K562 (cell line): Measurements from ENCODE around the gene EHD2. TPM values are rescaled to one million over a fixed set of nuclear protein-coding genes. Genes with fewer than 3 reads are reported as not detected.

ENCODE experiments used
- ATAC-seq: fragments of 200-7000 bp; cut with Tn5 transposase; 3 replicates; pipeline ENCODE4 v1.9.1; 2020; ENCODE audit warnings: moderate library complexity
- BruUV-seq: library from RNA; stranded (reverse); fragments of 400-500 nt; replicated peaks from 2 replicates; lab custom pipeline; 2021; lab: Mats Ljungman, UMichigan
- CTCF ChIA-PET: fragments of 300-600 bp; formaldehyde crosslinking; extraction: SDS; loops from one replicate; lab custom pipeline; 2021; ENCODE audit warnings: low intra/inter-chr PET ratio; lab: Yijun Ruan, JAX
- POLR2A ChIA-PET: fragments of 300-600, 350-650 bp; sonication (Branson Sonifier 250); formaldehyde crosslinking; extraction: SDS; loops from one replicate; lab custom pipeline; 2021; ENCODE audit warnings: antibody characterized with exemption, inconsistent platforms; lab: Yijun Ruan, JAX
- DNase-seq, 4 experiments: peaks; one replicate each; pipeline versions ENCODE4 v3.0.0 to v3.0.0-alpha.2; 2011 to 2018; ENCODE audit warnings: low spot score in 3 of 4, mixed read lengths in 3 of 4; ENCODE audit errors: extremely low read depth in 1 of 4
- FAIRE-seq: peaks from 2 replicates; lab custom pipeline; 2011; peaks lifted over from hg19 to GRCh38; lab: Jason Lieb, UNC
- H2AFZ ChIP-seq: 2 replicates; pipeline ENCODE4 v1.6.0; 2011; ENCODE audit warnings: low read depth, low read length, control low read depth, inconsistent platforms
- H3K27ac ChIP-seq: fragments of 200-600 bp; 3 replicates; pipeline ENCODE4 v1.8.0; 2011; ENCODE audit warnings: low read depth, mild to moderate bottlenecking, control low read depth, inconsistent platforms, low read length, moderate library complexity, mixed read lengths; ENCODE audit errors: extremely low read depth
- H3K27me3 ChIP-seq, 2 experiments: fragments of 300-600 bp in 1 of 2; 2 replicates in 1 of 2; 3 replicates in 1 of 2; pipeline versions ENCODE4 v1.6.0 to v1.8.0; 2011; ENCODE audit warnings: inconsistent platforms in 2 of 2, low read length in 2 of 2, mild to moderate bottlenecking in 1 of 2, mixed read lengths in 1 of 2, moderate library complexity in 1 of 2; ENCODE audit not compliant: control insufficient read depth in 2 of 2, insufficient read depth in 2 of 2
- H3K36me3 ChIP-seq: fragments of 300-600 bp; 3 replicates; pipeline ENCODE4 v1.8.0; 2011; ENCODE audit warnings: mild to moderate bottlenecking, low read length, inconsistent platforms; ENCODE audit not compliant: control insufficient read depth, insufficient read depth
- H3K4me1 ChIP-seq, 2 experiments: fragments of 200-600 bp in 1 of 2; replicated peaks in 1 of 2; 2 replicates in 1 of 2; 3 replicates in 1 of 2; pipeline versions ENCODE4 v1.5.1 to v1.8.0; 2011; ENCODE audit warnings: inconsistent platforms in 2 of 2, low read length in 2 of 2, mild to moderate bottlenecking in 1 of 2, mixed read lengths in 1 of 2, moderate library complexity in 1 of 2; ENCODE audit not compliant: control insufficient read depth in 2 of 2, insufficient read depth in 2 of 2
- H3K4me2 ChIP-seq: 2 replicates; pipeline ENCODE4 v1.6.1; 2011; ENCODE audit warnings: low read length, control low read depth, inconsistent platforms, mixed read lengths; ENCODE audit not compliant: insufficient read depth
- H3K4me3 ChIP-seq: fragments of 200-600 bp; sonication (generic), shearing (Covaris generic); 2 replicates; pipeline ENCODE4 v1.5.1; 2016; ENCODE audit warnings: control low read depth, inconsistent platforms
- H3K79me2 ChIP-seq: fragments of 200-600 bp; 3 replicates; pipeline ENCODE4 v1.8.0; 2011; ENCODE audit warnings: low read length, inconsistent platforms; ENCODE audit not compliant: control insufficient read depth, insufficient read depth
- H3K9ac ChIP-seq, 2 experiments: 2 replicates each; pipeline versions ENCODE4 v1.6.0 to v1.6.1; 2011; ENCODE audit warnings: low read depth in 2 of 2, low read length in 2 of 2, control low read depth in 1 of 2, inconsistent platforms in 1 of 2, mild to moderate bottlenecking in 1 of 2, mixed read lengths in 1 of 2; ENCODE audit not compliant: insufficient read depth in 1 of 2
- H3K9me1 ChIP-seq: one replicate; pipeline ENCODE4 v1.6.0; 2011; ENCODE audit warnings: inconsistent platforms, mild to moderate bottlenecking, low read length, moderate library complexity; ENCODE audit not compliant: control insufficient read depth, insufficient read depth
- H3K9me3 ChIP-seq: replicated peaks from 2 replicates; pipeline ENCODE4 v1.5.1; 2011; ENCODE audit warnings: low read depth, low read length, inconsistent platforms; ENCODE audit not compliant: control insufficient read depth, insufficient read depth
- H4K20me1 ChIP-seq: replicated peaks from 2 replicates; pipeline ENCODE4 v1.6.1; 2011; ENCODE audit warnings: low read length, inconsistent platforms, mixed read lengths; ENCODE audit not compliant: control insufficient read depth, insufficient read depth
- CBX5 ChIP-seq: IDR thresholded peaks from 2 replicates; pipeline ENCODE4 v1.6.1; 2014; ENCODE audit warnings: low read depth, borderline replicate concordance
- ELF1 ChIP-seq: fragments of 200-800 bp; sonication (Bioruptor generic); IDR thresholded peaks from 2 replicates; pipeline ENCODE4 v1.6.1; 2016; ENCODE audit warnings: missing genetic modification characterization, missing compliant biosample characterization
- NR2C2 ChIP-seq, 2 experiments: fragments of 200-800 bp in 1 of 2; sonication (Bioruptor generic) in 1 of 2; sonication (generic) in 1 of 2; formaldehyde crosslinking in 1 of 2; IDR thresholded peaks; 2 replicates each; pipeline versions ENCODE4 v1.6.1 to v1.8.0; 2016 to 2022; ENCODE audit warnings: mild to moderate bottlenecking in 1 of 2, missing compliant biosample characterization in 1 of 2, missing genetic modification characterization in 1 of 2, missing genetic modification reagents in 1 of 2
- SIN3A ChIP-seq, 2 experiments: fragments of 150-350 bp in 1 of 2; IDR thresholded peaks; 2 replicates each; pipeline ENCODE4 v1.6.1; 2011 to 2016; ENCODE audit warnings: borderline replicate concordance in 2 of 2, low read depth in 2 of 2, low read length in 2 of 2, mild to moderate bottlenecking in 2 of 2, moderate library complexity in 2 of 2; ENCODE audit not compliant: control insufficient read depth in 1 of 2
- ZBTB40 ChIP-seq, 2 experiments: fragments of 450-650 bp in 1 of 2; sonication (generic) in 1 of 2; formaldehyde crosslinking in 1 of 2; IDR thresholded peaks; 2 replicates each; pipeline versions ENCODE4 v1.7.1 to v1.9.0; 2016 to 2022; ENCODE audit warnings: inconsistent platforms in 1 of 2, mild to moderate bottlenecking in 1 of 2, missing genetic modification reagents in 1 of 2
- ZKSCAN1 ChIP-seq: fragments of 150-350 bp; IDR thresholded peaks from 2 replicates; pipeline ENCODE4 v1.6.1; 2016; ENCODE audit warnings: low read depth, low read length
- WGBS: fragments of 100-300 bp; shearing (Covaris generic); methylation state at CpG from one replicate; pipeline ENCODE4 v1.1.6; 2016; ENCODE audit warnings: low coverage, mixed read lengths; ENCODE audit not compliant: insufficient coverage; ENCODE audit errors: missing lambda C conversion rate; 5-methylcytosine and 5-hydroxymethylcytosine counted together
- in situ Hi-C: fragments of 300-500 bp; cut with MboI; formaldehyde crosslinking; loops from 4 replicates; pipeline ENCODE4 v1.15.0; 2018; ENCODE audit warnings: inconsistent platforms, mixed read lengths
- intact Hi-C: fragments of 100-400 bp; cut with micrococcal nuclease; formaldehyde crosslinking; loops from 2 replicates; pipeline ENCODE4 v1.14.2; 2022
- polyA plus RNA-seq, 8 experiments: library from polyadenylated mRNA; depleted of rRNA in 4 of 8; stranded (reverse) in 5 of 8; unstranded in 3 of 8; fragments of >200 nt; fragmentation: Nextera tagmentation in 2 of 8; fragmentation: Illumina TruSeq in 1 of 8; extraction: Ambion mirVana in 2 of 8; extraction: Trizol in 1 of 8; gene quantifications; 2 replicates each; pipeline versions ENCODE4 v1.2.1 to v1.2.3, GENCODE V29; 2011 to 2014; ENCODE audit warnings: inconsistent platforms in 1 of 8, missing spikeins in 1 of 8
- total RNA-seq, 7 experiments: library from RNA; depleted of rRNA in 6 of 7; stranded (reverse); fragments of >200 nt in 6 of 7; fragmentation: Illumina TruSeq in 2 of 7; extraction: Trizol in 2 of 7; gene quantifications; 2 replicates each; pipeline versions ENCODE4 v1.2.1 to v1.2.3, GENCODE V29; 2011 to 2021; ENCODE audit warnings: low replicate concordance in 1 of 7
- TF ChIP-seq, protein P1 (sequence below): fragments of 250-450 bp; sonication (Bioruptor Pico); IDR thresholded peaks from 2 replicates; pipeline ENCODE4 v1.8.0; 2021; ENCODE audit warnings: mild to moderate bottlenecking, moderate library complexity

EHD2 gene
- total and polyA plus RNA-seq, 9 of the 15 experiments (the other 6 are each of a cell fraction or from before 2014, with no cell fraction given): 1.7 to 32.2 (median 3.0) TPM

DNA sequence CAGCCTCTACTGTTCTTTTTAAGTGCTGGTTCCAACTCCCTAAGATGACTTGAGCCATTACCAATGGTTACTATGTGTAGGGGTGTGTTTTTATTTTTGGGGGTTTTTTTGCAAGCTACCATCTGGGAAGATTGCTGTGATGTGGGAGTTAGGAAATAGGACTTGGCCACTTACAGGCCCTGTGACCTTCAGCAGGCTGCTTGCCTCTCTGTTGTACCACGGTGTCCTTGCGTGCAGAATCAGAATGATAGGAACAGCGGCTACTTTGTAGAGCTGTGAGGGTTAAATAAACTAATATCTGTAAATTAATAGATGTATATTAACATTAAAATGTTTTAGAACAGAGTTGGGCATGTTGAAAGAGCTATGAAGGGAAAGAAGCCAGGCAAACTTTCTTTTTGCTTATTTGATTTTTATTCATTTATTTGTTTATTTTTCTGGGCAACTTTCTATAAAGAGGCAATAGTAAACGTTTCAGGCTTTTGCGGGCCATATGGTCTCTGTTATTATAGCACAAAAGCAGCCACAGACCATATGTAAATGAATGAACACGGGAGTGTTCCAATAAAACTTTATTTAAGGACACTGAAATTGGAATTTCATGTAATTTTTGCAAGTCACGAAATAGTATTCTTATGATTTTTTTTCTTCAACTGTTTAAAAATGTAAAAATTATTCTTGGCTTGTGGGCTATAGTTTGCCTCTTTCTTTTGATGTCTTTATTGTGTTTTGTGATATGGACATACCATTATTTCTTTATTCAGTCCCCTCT lies 26.4 kb upstream of the EHD2 start:
- POLR2A ChIA-PET: no interaction called here
- no TSS peak for BruUV-seq
- FAIRE-seq (no peak), DNase-seq (no peak), ATAC-seq (no peak)
- in situ Hi-C loops: no loop called here
- peaks cover 3 to 4% of the 10 kb centered on the region in 2 experiments; a peak in 3 of 5 replicates for H3K4me1 ChIP-seq
- no peak overlapping the region for H3K27ac ChIP-seq
- intact Hi-C loops: no loop called here
- H3K79me2 ChIP-seq: no peaks in the 10 kb centered on the region
- CTCF ChIA-PET: no interaction called here
- H4K20me1 ChIP-seq: 0 out of 2 replicates have a peak, but pooled peaks cover 4% of the 10 kb centered on the region
- no peak overlapping the region for H3K4me2 ChIP-seq
- TF ChIP-seq CBX5: no peak
- TF ChIP-seq ZKSCAN1: no peak
- no peak for TF ChIP-seq ELF1 (tag)
- TF ChIP-seq ZBTB40 (IDR thresholded peaks at IDR 0.05): peak; percentile 93
- TF ChIP-seq ZBTB40 (CRISPR knock-in tag; IDR thresholded peaks at IDR 0.05): peak; percentile 81
- TF ChIP-seq NR2C2 (CRISPR knock-in tag; IDR thresholded peaks at IDR 0.05): no peak
- TF ChIP-seq NR2C2 (tag; IDR thresholded peaks at IDR 0.05): no peak
- TF ChIP-seq, protein P1, sequence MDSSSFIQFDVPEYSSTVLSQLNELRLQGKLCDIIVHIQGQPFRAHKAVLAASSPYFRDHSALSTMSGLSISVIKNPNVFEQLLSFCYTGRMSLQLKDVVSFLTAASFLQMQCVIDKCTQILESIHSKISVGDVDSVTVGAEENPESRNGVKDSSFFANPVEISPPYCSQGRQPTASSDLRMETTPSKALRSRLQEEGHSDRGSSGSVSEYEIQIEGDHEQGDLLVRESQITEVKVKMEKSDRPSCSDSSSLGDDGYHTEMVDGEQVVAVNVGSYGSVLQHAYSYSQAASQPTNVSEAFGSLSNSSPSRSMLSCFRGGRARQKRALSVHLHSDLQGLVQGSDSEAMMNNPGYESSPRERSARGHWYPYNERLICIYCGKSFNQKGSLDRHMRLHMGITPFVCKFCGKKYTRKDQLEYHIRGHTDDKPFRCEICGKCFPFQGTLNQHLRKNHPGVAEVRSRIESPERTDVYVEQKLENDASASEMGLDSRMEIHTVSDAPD: no peak
- TF ChIP-seq SIN3A (IDR thresholded peaks at IDR 0.05; ENCODE audit: borderline replicate concordance in 2 of 2, control insufficient read depth in 1 of 2, low read depth in 2 of 2, low read length in 2 of 2): no peak
- H2AFZ ChIP-seq: no peak overlapping the region
- H3K27me3 ChIP-seq: no peaks in the 10 kb centered on the region
- H3K36me3 ChIP-seq: 0 out of 3 replicates have a peak, but pooled peaks cover 2% of the 10 kb centered on the region
- H3K9me3 ChIP-seq: no peaks in the 10 kb centered on the region
- peaks cover 4% of the 10 kb centered on the region for H3K9me1 ChIP-seq
- H3K4me3 ChIP-seq: no peak overlapping the region
- no peak overlapping the region for H3K9ac ChIP-seq
- WGBS: 65% methylated on average over 7 of the region's 7 CpGs
